GM12891 (cell line): ENCODE measurements around the gene PPP1R27.

ENCODE experiments used
- POLR2A ChIP-seq: IDR thresholded peaks from 2 replicates; pipeline ENCODE4 v1.6.1; 2011; ENCODE audit warnings: low read depth, low read length, control low read depth
- POLR2AphosphoS5 ChIP-seq: IDR thresholded peaks from 2 replicates; pipeline ENCODE4 v1.6.1; 2011; ENCODE audit warnings: low read depth, low read length, control low read depth
- POU2F2 ChIP-seq: IDR thresholded peaks from 2 replicates; pipeline ENCODE4 v1.6.1; 2011; ENCODE audit warnings: low read depth, mild to moderate bottlenecking, control low read depth, low read length, moderate library complexity
- TAF1 ChIP-seq: IDR thresholded peaks from 2 replicates; pipeline ENCODE4 v1.6.1; 2011; ENCODE audit warnings: low read depth, low read length, control low read depth

DNA sequence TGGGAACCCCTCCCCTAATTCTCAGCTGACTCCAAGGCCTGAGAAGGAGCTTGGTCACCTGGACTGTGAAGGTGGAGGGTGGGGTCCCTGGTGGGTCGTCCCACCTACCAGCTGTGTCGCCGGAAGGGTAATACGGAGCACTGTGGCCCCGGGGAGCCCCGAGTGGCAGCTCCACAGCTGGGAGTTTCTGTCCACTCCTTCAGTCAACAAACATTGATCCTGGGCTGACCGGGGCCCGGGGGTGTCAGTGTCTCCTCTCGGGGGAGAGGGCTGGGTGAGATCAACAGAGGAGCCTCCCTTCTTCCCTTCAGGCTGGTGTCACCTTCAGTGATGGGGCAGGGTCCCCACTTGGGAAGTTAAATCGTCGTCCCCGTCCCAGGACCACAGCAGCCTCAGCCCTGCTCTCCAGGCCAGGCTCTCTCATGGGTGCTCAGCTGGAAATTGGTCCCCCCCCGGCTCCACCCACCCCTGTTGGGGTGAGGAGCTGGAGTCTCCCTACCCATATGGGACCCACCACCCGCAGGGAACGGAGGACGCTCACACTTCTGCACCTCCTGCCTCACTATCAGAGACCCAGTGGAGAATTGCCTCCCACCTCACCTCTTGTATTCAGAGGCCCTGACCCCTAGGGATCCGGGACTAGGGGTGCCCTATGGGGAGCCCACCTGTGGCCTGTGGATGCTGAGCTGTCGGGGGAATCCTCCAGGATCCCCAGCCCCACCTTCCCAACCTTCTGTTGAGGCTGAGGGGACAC, 29.0 kb downstream of the PPP1R27 start:
- no peak for TF ChIP-seq POLR2A
- TF ChIP-seq POLR2AphosphoS5 = no peak
- TF ChIP-seq POU2F2 = no peak
- TF ChIP-seq TAF1 = no peak
